OCI-LY1 (cell line): ENCODE results near the gene TIAM1.

ENCODE experiments used
- EZH2 ChIP-seq: fragments of 200-600 bp; sonication (generic), shearing (Covaris generic); IDR thresholded peaks from 2 replicates; pipeline ENCODE4 v1.8.0; 2017; ENCODE audit warnings: borderline replicate concordance, mixed run types, mild to moderate bottlenecking, antibody characterized with exemption, low read length, moderate library complexity, mixed read lengths
- TF ChIP-seq, protein P1 (sequence below): fragments of 200-600 bp; sonication (generic), shearing (Covaris generic); IDR thresholded peaks from 2 replicates; pipeline ENCODE4 v1.5.1; 2017; ENCODE audit warnings: mild to moderate bottlenecking, antibody characterized with exemption, low read length, moderate library complexity, mixed read lengths

DNA sequence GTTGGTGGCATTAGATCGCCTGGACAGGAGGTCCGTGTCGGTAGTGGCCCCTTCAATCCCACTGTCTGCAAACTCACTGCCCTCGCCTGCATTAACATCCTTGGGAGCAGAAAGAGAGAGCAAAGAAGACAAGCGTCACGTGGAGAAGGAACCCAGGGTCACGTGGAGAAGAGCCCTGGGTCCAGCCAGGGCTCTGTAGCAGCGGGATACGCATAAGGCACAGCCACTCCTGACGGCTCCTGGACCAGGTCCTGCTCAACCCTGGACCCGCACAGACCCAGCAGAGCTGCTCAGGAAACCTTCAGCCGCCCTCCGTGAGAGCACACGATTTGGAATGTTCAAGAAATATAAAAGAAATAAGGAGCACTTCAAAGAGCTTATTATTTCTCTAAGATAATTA is 92.0 kb downstream of the TIAM1 start:
- TF ChIP-seq, protein P1, sequence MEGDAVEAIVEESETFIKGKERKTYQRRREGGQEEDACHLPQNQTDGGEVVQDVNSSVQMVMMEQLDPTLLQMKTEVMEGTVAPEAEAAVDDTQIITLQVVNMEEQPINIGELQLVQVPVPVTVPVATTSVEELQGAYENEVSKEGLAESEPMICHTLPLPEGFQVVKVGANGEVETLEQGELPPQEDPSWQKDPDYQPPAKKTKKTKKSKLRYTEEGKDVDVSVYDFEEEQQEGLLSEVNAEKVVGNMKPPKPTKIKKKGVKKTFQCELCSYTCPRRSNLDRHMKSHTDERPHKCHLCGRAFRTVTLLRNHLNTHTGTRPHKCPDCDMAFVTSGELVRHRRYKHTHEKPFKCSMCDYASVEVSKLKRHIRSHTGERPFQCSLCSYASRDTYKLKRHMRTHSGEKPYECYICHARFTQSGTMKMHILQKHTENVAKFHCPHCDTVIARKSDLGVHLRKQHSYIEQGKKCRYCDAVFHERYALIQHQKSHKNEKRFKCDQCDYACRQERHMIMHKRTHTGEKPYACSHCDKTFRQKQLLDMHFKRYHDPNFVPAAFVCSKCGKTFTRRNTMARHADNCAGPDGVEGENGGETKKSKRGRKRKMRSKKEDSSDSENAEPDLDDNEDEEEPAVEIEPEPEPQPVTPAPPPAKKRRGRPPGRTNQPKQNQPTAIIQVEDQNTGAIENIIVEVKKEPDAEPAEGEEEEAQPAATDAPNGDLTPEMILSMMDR, result no peak
- no peak for TF ChIP-seq EZH2
